Astrocyte of the cerebellum (primary cell): ENCODE measurements around the gene ANGPTL7.

ENCODE experiments used
- DNase-seq: peaks from one replicate; pipeline ENCODE4 v3.0.0-alpha.2; 2011; ENCODE audit warnings: low read depth
- H3K4me3 ChIP-seq: 2 replicates; pipeline ENCODE4 v1.5.1; 2011; ENCODE audit warnings: mild to moderate bottlenecking, low read depth, low read length, moderate library complexity
- in situ Hi-C: cut with HindIII; loops from 2 replicates; pipeline ENCODE4 v1.10.0; 2017; ENCODE audit warnings: low sequenced_read_pairs
- TF ChIP-seq, protein P1 (sequence below): IDR thresholded peaks from 2 replicates; pipeline ENCODE4 v1.5.1; 2012; ENCODE audit warnings: low read length, low read depth, moderate library complexity, mild to moderate bottlenecking; ENCODE audit errors: missing control alignments

ANGPTL7 gene, protein sequence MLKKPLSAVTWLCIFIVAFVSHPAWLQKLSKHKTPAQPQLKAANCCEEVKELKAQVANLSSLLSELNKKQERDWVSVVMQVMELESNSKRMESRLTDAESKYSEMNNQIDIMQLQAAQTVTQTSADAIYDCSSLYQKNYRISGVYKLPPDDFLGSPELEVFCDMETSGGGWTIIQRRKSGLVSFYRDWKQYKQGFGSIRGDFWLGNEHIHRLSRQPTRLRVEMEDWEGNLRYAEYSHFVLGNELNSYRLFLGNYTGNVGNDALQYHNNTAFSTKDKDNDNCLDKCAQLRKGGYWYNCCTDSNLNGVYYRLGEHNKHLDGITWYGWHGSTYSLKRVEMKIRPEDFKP

DNA sequence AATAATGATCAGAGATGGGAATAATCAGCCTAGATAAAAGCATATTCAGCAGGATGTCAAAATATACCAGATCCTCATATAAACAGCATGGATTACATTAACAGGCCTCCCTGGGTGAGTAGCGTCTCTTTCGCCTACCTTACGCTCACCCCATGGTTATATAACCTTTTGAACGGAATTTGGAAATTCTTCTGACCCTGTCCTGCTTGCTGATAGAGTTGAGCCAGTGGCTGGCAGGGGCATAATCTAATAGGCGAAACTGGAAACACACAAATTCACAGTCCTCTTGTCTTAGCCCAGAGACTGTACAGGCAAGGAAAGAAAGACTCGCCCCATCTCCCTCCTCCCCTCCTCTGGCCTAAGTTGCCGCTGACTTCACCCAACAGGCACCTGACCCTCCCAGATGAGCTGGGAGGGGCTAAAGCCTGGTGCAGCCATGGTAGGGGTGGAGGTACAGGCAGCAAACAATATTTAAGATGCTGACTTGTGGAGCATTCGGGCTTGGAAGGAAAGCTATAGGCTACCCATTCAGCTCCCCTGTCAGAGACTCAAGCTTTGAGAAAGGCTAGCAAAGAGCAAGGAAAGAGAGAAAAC lies at the start of gene ANGPTL7:
ANGPTL7 (plus strand) TSS at position 498 of the 594 bp plus-strand sequence. CDS start 225 bp downstream, outside the sequence.
- TF ChIP-seq, protein P1, sequence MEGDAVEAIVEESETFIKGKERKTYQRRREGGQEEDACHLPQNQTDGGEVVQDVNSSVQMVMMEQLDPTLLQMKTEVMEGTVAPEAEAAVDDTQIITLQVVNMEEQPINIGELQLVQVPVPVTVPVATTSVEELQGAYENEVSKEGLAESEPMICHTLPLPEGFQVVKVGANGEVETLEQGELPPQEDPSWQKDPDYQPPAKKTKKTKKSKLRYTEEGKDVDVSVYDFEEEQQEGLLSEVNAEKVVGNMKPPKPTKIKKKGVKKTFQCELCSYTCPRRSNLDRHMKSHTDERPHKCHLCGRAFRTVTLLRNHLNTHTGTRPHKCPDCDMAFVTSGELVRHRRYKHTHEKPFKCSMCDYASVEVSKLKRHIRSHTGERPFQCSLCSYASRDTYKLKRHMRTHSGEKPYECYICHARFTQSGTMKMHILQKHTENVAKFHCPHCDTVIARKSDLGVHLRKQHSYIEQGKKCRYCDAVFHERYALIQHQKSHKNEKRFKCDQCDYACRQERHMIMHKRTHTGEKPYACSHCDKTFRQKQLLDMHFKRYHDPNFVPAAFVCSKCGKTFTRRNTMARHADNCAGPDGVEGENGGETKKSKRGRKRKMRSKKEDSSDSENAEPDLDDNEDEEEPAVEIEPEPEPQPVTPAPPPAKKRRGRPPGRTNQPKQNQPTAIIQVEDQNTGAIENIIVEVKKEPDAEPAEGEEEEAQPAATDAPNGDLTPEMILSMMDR = no peak
- no peak for DNase-seq
- no peak within 1 kb of the TSS for H3K4me3 ChIP-seq
- in situ Hi-C loops = no loop called here

DNA sequence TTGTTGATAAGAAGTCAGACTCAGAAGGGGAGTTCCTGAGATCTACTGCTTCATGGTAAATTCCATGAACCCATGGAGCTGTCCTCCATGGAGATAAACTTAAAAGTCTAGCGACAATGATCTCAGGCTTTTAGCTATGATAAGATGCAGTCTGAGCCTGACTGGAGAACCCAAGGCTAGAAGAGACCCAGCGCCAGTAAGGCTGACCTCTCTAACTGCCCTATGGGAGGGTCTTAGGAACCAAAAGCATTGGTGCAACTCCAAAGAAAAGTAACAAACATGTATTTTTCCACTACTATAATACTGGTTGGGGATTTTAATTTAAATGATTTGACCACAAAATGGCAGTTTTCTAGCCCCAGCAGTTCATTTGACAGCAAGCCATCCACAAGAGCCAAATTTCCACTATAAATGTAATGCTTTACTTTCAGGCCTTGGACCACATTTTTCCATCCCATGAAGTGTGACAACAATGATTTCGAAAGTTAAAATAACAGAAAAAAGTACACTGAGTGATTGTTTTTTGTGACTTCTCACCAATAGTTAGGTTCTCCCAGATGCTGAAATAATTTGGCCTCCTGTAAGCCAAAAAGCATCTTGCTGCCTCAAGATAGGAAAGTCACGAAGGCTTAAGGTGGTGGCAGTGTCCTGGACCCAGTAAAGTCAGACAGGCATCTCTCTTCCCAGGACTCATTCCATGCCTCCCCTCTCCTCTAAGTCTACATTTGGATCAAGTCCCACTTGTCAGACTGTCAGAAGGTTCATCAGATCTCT lies 46.4 kb upstream of the ANGPTL7 start:
- DNase-seq = no peak
- in situ Hi-C loops = no loop called here
- no peak overlapping the region for H3K4me3 ChIP-seq
- TF ChIP-seq, protein P1 = no peak

DNA sequence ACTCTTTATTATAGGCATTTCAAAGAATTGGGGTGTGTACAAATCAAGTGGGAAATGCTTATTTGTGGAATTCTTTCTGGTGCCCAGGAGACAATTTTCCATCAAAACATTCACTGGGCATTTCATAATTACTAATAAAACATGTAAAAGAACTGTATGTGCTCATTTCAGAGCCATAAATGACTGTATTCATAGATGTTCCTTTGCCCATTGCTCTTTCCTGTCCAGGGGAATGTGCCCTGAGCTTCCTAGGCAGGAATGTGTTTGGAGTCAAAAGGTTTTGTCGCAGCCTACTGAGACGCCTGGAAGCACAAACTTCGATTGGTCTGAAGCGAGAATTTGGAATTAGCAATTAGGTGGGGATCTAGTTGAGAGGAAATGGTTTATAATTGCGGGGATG lies 45.8 kb upstream of the ANGPTL7 start:
- in situ Hi-C loops = no loop called here
- DNase-seq = no peak
- H3K4me3 ChIP-seq = no peak overlapping the region
- TF ChIP-seq, protein P1 = no peak

DNA sequence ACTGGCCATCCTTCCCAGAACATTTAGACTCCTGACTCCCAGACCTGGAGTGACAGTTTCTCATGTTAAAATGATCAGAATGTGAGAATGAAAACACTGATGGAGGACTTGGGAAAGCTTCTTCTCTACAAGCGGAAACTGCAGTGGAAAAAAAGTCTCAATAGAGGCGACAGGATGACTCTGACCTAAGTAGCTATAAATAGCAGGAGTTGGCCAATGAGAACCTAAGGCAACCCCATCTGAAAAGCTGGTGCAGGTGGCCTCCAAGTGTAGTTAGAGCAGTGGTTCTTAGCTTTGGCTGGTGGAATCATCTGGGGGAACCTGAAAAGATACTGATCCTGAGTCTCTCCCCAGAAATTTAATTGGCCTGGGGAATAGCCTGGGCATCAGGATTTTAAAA lies 45.2 kb upstream of the ANGPTL7 start:
- in situ Hi-C loops = no loop called here
- DNase-seq = no peak
- no peak overlapping the region for H3K4me3 ChIP-seq
- TF ChIP-seq, protein P1 = no peak

DNA sequence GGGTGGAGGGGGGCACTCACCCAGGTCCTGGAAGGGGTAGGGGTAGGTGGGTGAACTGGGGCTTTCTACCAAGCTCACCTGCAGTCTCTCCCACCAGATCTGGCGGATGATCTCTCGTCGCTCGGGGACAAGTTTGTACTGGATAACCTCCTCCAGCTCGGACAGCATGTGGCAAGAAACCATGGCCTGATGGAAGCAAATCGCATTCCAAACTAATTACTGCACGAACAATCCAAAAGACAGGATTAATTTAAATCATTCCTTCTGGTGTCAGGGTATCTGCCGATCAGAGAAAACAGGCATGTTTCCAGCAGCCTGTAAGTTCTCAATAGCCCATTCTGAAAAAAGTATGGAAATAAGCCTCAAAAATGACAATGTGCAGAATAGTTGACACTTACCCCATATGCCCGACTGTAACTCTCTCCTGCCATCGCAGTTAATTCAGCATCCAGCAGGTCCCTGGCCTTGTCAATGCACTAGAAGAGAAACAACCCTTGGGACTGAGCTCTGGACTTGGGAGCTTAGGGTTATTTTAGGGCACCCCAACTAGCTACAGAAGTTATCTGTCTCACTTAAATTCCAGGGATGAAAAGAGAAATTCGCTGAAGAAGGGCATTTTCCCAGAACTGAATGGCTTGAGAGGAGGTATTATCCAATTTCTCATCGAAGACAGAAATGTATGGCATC lies 44.4 kb upstream of the ANGPTL7 start:
- in situ Hi-C loops = loop anchor here (5.0 kb wide), 1 partner anchor 103 kb away; no protein-coding TSS in a partner anchor
- TF ChIP-seq, protein P1 = no peak
- no peak for DNase-seq

DNA sequence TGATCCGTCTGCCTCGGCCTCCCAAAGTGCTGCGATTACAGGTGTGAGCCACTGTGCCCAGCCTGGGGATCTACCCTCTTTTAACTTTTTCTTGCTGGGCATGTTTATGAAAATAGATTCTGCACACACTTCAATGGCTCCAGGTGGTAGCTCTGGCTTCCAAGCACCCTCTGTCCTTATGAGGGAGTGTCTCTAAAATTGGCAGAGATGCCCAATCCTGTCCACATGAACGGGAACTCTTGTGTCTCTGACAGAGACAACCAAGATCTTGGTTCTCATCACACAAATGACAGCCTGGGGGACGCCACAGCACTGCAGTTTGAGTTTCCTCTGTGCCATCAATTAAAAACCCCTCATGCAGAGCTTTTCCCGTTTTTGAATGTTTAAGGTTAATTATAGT lies 43.4 kb upstream of the ANGPTL7 start:
- TF ChIP-seq, protein P1 = no peak
- DNase-seq = no peak
- in situ Hi-C loops = loop anchor here (5.0 kb wide), 1 partner anchor 102 kb away; no protein-coding TSS in a partner anchor
- H3K4me3 ChIP-seq = no peak overlapping the region

More for the DNA sequence above, 44.4 kb upstream of the ANGPTL7 start:
- H3K4me3 ChIP-seq = no peak overlapping the region
